K562 (cell line): ENCODE measurements around the gene ZNF350. TPM values are rescaled to one million over a fixed set of nuclear protein-coding genes. Genes with fewer than 3 reads are reported as not detected.

Source experiments
- ATAC-seq: fragments of 200-7000 bp; cut with Tn5 transposase; 3 replicates; pipeline ENCODE4 v1.9.1; 2020; ENCODE audit warnings: moderate library complexity
- BruUV-seq: library from RNA; stranded (reverse); fragments of 400-500 nt; replicated peaks from 2 replicates; lab custom pipeline; 2021; lab: Mats Ljungman, UMichigan
- CTCF ChIA-PET: fragments of 300-600 bp; formaldehyde crosslinking; extraction: SDS; loops from one replicate; lab custom pipeline; 2021; ENCODE audit warnings: low intra/inter-chr PET ratio; lab: Yijun Ruan, JAX
- POLR2A ChIA-PET: fragments of 300-600, 350-650 bp; sonication (Branson Sonifier 250); formaldehyde crosslinking; extraction: SDS; loops from one replicate; lab custom pipeline; 2021; ENCODE audit warnings: antibody characterized with exemption, inconsistent platforms; lab: Yijun Ruan, JAX
- DNase-seq, 4 experiments: peaks; one replicate each; pipeline versions ENCODE4 v3.0.0 to v3.0.0-alpha.2; 2011 to 2018; ENCODE audit warnings: low spot score in 3 of 4, mixed read lengths in 3 of 4; ENCODE audit errors: extremely low read depth in 1 of 4
- FAIRE-seq: peaks from 2 replicates; lab custom pipeline; 2011; peaks lifted over from hg19 to GRCh38; lab: Jason Lieb, UNC
- H2AFZ ChIP-seq: 2 replicates; pipeline ENCODE4 v1.6.0; 2011; ENCODE audit warnings: low read depth, low read length, control low read depth, inconsistent platforms
- H3K27ac ChIP-seq: fragments of 200-600 bp; 3 replicates; pipeline ENCODE4 v1.8.0; 2011; ENCODE audit warnings: low read depth, mild to moderate bottlenecking, control low read depth, inconsistent platforms, low read length, moderate library complexity, mixed read lengths; ENCODE audit errors: extremely low read depth
- H3K27me3 ChIP-seq, 2 experiments: fragments of 300-600 bp in 1 of 2; 2 replicates in 1 of 2; 3 replicates in 1 of 2; pipeline versions ENCODE4 v1.6.0 to v1.8.0; 2011; ENCODE audit warnings: inconsistent platforms in 2 of 2, low read length in 2 of 2, mild to moderate bottlenecking in 1 of 2, mixed read lengths in 1 of 2, moderate library complexity in 1 of 2; ENCODE audit not compliant: control insufficient read depth in 2 of 2, insufficient read depth in 2 of 2
- H3K36me3 ChIP-seq: fragments of 300-600 bp; 3 replicates; pipeline ENCODE4 v1.8.0; 2011; ENCODE audit warnings: mild to moderate bottlenecking, low read length, inconsistent platforms; ENCODE audit not compliant: control insufficient read depth, insufficient read depth
- H3K4me1 ChIP-seq, 2 experiments: fragments of 200-600 bp in 1 of 2; replicated peaks in 1 of 2; 2 replicates in 1 of 2; 3 replicates in 1 of 2; pipeline versions ENCODE4 v1.5.1 to v1.8.0; 2011; ENCODE audit warnings: inconsistent platforms in 2 of 2, low read length in 2 of 2, mild to moderate bottlenecking in 1 of 2, mixed read lengths in 1 of 2, moderate library complexity in 1 of 2; ENCODE audit not compliant: control insufficient read depth in 2 of 2, insufficient read depth in 2 of 2
- H3K4me2 ChIP-seq: 2 replicates; pipeline ENCODE4 v1.6.1; 2011; ENCODE audit warnings: low read length, control low read depth, inconsistent platforms, mixed read lengths; ENCODE audit not compliant: insufficient read depth
- H3K4me3 ChIP-seq: fragments of 200-600 bp; sonication (generic), shearing (Covaris generic); 2 replicates; pipeline ENCODE4 v1.5.1; 2016; ENCODE audit warnings: control low read depth, inconsistent platforms
- H3K79me2 ChIP-seq: fragments of 200-600 bp; 3 replicates; pipeline ENCODE4 v1.8.0; 2011; ENCODE audit warnings: low read length, inconsistent platforms; ENCODE audit not compliant: control insufficient read depth, insufficient read depth
- H3K9ac ChIP-seq, 2 experiments: 2 replicates each; pipeline versions ENCODE4 v1.6.0 to v1.6.1; 2011; ENCODE audit warnings: low read depth in 2 of 2, low read length in 2 of 2, control low read depth in 1 of 2, inconsistent platforms in 1 of 2, mild to moderate bottlenecking in 1 of 2, mixed read lengths in 1 of 2; ENCODE audit not compliant: insufficient read depth in 1 of 2
- H3K9me1 ChIP-seq: one replicate; pipeline ENCODE4 v1.6.0; 2011; ENCODE audit warnings: inconsistent platforms, mild to moderate bottlenecking, low read length, moderate library complexity; ENCODE audit not compliant: control insufficient read depth, insufficient read depth
- H3K9me3 ChIP-seq: replicated peaks from 2 replicates; pipeline ENCODE4 v1.5.1; 2011; ENCODE audit warnings: low read depth, low read length, inconsistent platforms; ENCODE audit not compliant: control insufficient read depth, insufficient read depth
- H4K20me1 ChIP-seq: replicated peaks from 2 replicates; pipeline ENCODE4 v1.6.1; 2011; ENCODE audit warnings: low read length, inconsistent platforms, mixed read lengths; ENCODE audit not compliant: control insufficient read depth, insufficient read depth
- CBX3 ChIP-seq, 2 experiments: IDR thresholded peaks; 1 replicate in 1 of 2; 2 replicates in 1 of 2; pipeline ENCODE4 v1.6.1; 2012; ENCODE audit warnings: inconsistent platforms in 2 of 2, low read length in 2 of 2, borderline replicate concordance in 1 of 2, control low read depth in 1 of 2
- EP400 ChIP-seq: fragments of 450-650 bp; IDR thresholded peaks from 2 replicates; pipeline ENCODE4 v1.6.1; 2017; ENCODE audit warnings: antibody characterized with exemption, mild to moderate bottlenecking, moderate library complexity
- NFIX ChIP-seq: fragments of 250-450 bp; sonication (Bioruptor Pico); IDR thresholded peaks from 2 replicates; pipeline ENCODE4 v1.4.0; 2020; ENCODE audit warnings: low read depth, mild to moderate bottlenecking, moderate library complexity
- NFRKB ChIP-seq: fragments of 450-650 bp; IDR thresholded peaks from 2 replicates; pipeline ENCODE4 v1.6.1; 2016; ENCODE audit warnings: low read depth
- PURB ChIP-seq: sonication (generic); formaldehyde crosslinking; IDR thresholded peaks from 2 replicates; pipeline ENCODE4 v1.9.0; 2021; ENCODE audit warnings: low read depth, mild to moderate bottlenecking, missing genetic modification reagents
- RBBP5 ChIP-seq: fragments of 200-600 bp; sonication (generic); IDR thresholded peaks from 2 replicates; pipeline ENCODE4 v1.6.1; 2012; ENCODE audit warnings: borderline replicate concordance, mild to moderate bottlenecking, low read length, control low read depth, inconsistent platforms; ENCODE audit not compliant: insufficient read depth, poor library complexity, severe bottlenecking
- RBM25 ChIP-seq: fragments of 200-400 bp; formaldehyde crosslinking; IDR thresholded peaks from 2 replicates; pipeline ENCODE4 v1.6.1; 2018; ENCODE audit warnings: low read length, low read depth, moderate library complexity; ENCODE audit not compliant: severe bottlenecking
- SOX6 ChIP-seq: fragments of 450-650 bp; IDR thresholded peaks from 2 replicates; pipeline ENCODE4 v1.6.1; 2014; ENCODE audit warnings: mild to moderate bottlenecking
- SRSF7 ChIP-seq: fragments of 200-400 bp; formaldehyde crosslinking; optimal IDR thresholded peaks from 2 replicates; pipeline ENCODE3; 2017; ENCODE audit warnings: mild to moderate bottlenecking, low read depth, low read length
- STAG1 ChIP-seq: sonication (generic); formaldehyde crosslinking; IDR thresholded peaks from 2 replicates; pipeline ENCODE4 v1.5.0; 2020; ENCODE audit warnings: missing genetic modification reagents, borderline replicate concordance
- TRIM28 ChIP-seq: fragments of 450-650 bp; IDR thresholded peaks from 2 replicates; pipeline ENCODE4 v1.6.1; 2017
- U2AF1 ChIP-seq: fragments of 200-400 bp; formaldehyde crosslinking; optimal IDR thresholded peaks from 2 replicates; pipeline ENCODE3; 2017; ENCODE audit warnings: mild to moderate bottlenecking, low read depth, low read length, moderate library complexity
- XRCC3 ChIP-seq: fragments of 450-650 bp; IDR thresholded peaks from 2 replicates; pipeline ENCODE4 v1.6.1; 2017; ENCODE audit warnings: mild to moderate bottlenecking, moderate library complexity
- ZNF133 ChIP-seq: fragments of 250-450 bp; sonication (Bioruptor Pico); IDR thresholded peaks from 2 replicates; pipeline ENCODE4 v1.4.0; 2020; ENCODE audit warnings: mild to moderate bottlenecking
- ZNF274 ChIP-seq: IDR thresholded peaks from 2 replicates; pipeline ENCODE4 v1.6.1; 2011; ENCODE audit warnings: low read depth, mild to moderate bottlenecking, low read length, moderate library complexity, borderline replicate concordance
- ZNF280A ChIP-seq: fragments of 450-650 bp; IDR thresholded peaks from 2 replicates; pipeline ENCODE4 v1.6.1; 2018; ENCODE audit warnings: mild to moderate bottlenecking, low read depth; ENCODE audit not compliant: partially characterized antibody
- ZNF75A ChIP-seq: fragments of 450-650 bp; formaldehyde crosslinking; IDR thresholded peaks from 2 replicates; pipeline ENCODE4 v1.4.0; 2020; ENCODE audit warnings: mild to moderate bottlenecking
- WGBS: fragments of 100-300 bp; shearing (Covaris generic); methylation state at CpG from one replicate; pipeline ENCODE4 v1.1.6; 2016; ENCODE audit warnings: low coverage, mixed read lengths; ENCODE audit not compliant: insufficient coverage; ENCODE audit errors: missing lambda C conversion rate; 5-methylcytosine and 5-hydroxymethylcytosine counted together
- in situ Hi-C: fragments of 300-500 bp; cut with MboI; formaldehyde crosslinking; loops from 4 replicates; pipeline ENCODE4 v1.15.0; 2018; ENCODE audit warnings: inconsistent platforms, mixed read lengths
- intact Hi-C: fragments of 100-400 bp; cut with micrococcal nuclease; formaldehyde crosslinking; loops from 2 replicates; pipeline ENCODE4 v1.14.2; 2022
- polyA plus RNA-seq, 8 experiments: library from polyadenylated mRNA; depleted of rRNA in 4 of 8; stranded (reverse) in 5 of 8; unstranded in 3 of 8; fragments of >200 nt; fragmentation: Nextera tagmentation in 2 of 8; fragmentation: Illumina TruSeq in 1 of 8; extraction: Ambion mirVana in 2 of 8; extraction: Trizol in 1 of 8; gene quantifications; 2 replicates each; pipeline versions ENCODE4 v1.2.1 to v1.2.3, GENCODE V29; 2011 to 2014; ENCODE audit warnings: inconsistent platforms in 1 of 8, missing spikeins in 1 of 8
- total RNA-seq, 7 experiments: library from RNA; depleted of rRNA in 6 of 7; stranded (reverse); fragments of >200 nt in 6 of 7; fragmentation: Illumina TruSeq in 2 of 7; extraction: Trizol in 2 of 7; gene quantifications; 2 replicates each; pipeline versions ENCODE4 v1.2.1 to v1.2.3, GENCODE V29; 2011 to 2021; ENCODE audit warnings: low replicate concordance in 1 of 7
- TF ChIP-seq, protein P1 (sequence below): fragments of 450-650 bp; IDR thresholded peaks from one replicate; pipeline ENCODE4 v1.6.1; 2018; ENCODE audit warnings: mild to moderate bottlenecking, moderate library complexity; ENCODE audit not compliant: partially characterized antibody

Gene ZNF350
- total and polyA plus RNA-seq, 9 of the 15 experiments (the other 6 are each of a cell fraction or from before 2014, with no cell fraction given) = 1.7 to 4.8 (median 2.9) TPM

DNA sequence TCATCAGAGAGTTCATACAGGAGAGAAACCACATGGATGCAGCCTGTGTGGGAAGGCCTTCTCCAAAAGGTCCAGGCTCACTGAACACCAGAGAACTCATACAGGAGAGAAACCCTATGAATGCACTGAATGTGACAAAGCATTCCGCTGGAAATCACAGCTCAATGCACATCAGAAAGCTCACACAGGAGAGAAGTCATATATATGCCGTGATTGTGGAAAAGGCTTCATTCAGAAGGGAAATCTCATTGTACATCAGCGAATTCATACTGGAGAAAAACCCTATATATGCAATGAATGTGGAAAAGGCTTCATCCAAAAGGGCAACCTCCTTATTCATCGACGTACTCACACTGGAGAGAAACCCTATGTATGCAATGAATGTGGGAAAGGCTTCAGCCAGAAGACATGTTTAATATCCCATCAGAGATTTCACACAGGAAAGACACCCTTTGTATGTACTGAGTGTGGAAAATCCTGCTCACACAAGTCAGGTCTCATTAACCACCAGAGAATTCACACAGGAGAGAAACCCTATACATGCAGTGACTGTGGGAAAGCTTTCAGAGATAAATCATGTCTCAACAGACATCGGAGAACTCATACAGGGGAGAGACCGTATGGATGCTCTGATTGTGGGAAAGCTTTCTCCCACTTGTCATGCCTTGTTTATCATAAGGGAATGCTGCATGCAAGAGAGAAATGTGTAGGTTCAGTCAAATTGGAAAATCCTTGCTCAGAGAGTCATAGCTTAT is 41.7 kb downstream of the ZNF350 start:
- CTCF ChIA-PET = no interaction called here
- Histone ChIP-seq H3K27ac (no peak overlapping the region), H3K9me1 (no peaks in the 10 kb centered on the region), H3K79me2 (no peaks in the 10 kb centered on the region), H3K4me3 (no peak overlapping the region), H3K9me3 (peaks cover 30% of the 10 kb centered on the region), H2AFZ (no peak overlapping the region), H3K4me2 (no peak overlapping the region), H3K36me3 (peaks cover 33% of the 10 kb centered on the region), H4K20me1 (no peaks in the 10 kb centered on the region), H3K27me3 (no peaks in the 10 kb centered on the region), H3K4me1 (peaks cover 0 to 3% of the 10 kb centered on the region in 2 experiments; a peak in 1 of 5 replicates), H3K9ac (no peak overlapping the region)
- no TSS peak for BruUV-seq
- WGBS = 25% methylated on average over 7 of the region's 7 CpGs
- in situ Hi-C loops (no loop called here), intact Hi-C loops (no loop called here)
- no peak for ATAC-seq
- POLR2A ChIA-PET = no interaction called here
- no peak for DNase-seq
- no peak for FAIRE-seq
- TF ChIP-seq, protein P1, sequence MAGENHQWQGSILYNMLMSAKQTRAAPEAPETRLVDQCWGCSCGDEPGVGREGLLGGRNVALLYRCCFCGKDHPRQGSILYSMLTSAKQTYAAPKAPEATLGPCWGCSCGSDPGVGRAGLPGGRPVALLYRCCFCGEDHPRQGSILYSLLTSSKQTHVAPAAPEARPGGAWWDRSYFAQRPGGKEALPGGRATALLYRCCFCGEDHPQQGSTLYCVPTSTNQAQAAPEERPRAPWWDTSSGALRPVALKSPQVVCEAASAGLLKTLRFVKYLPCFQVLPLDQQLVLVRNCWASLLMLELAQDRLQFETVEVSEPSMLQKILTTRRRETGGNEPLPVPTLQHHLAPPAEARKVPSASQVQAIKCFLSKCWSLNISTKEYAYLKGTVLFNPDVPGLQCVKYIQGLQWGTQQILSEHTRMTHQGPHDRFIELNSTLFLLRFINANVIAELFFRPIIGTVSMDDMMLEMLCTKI = no peak
- no peak for TF ChIP-seq SRSF7
- no peak for TF ChIP-seq PURB (CRISPR knock-in tag)
- no peak for TF ChIP-seq EP400
- TF ChIP-seq CBX3 (IDR thresholded peaks at IDR 0.05; ENCODE audit: borderline replicate concordance in 1 of 2, low read length in 2 of 2) = peak in 1 of 2 experiments; percentile 20; a peak in 1 of 3 replicates
- peak; percentile 80 for TF ChIP-seq TRIM28
- TF ChIP-seq ZNF274 = peak; percentile 87
- no peak for TF ChIP-seq NFIX (CRISPR knock-in tag)
- peak; percentile 42; the same call in 1 of the 2 replicates for TF ChIP-seq XRCC3
- TF ChIP-seq RBM25 = peak; percentile 76
- 0 out of 2 replicates have a peak, but pooled peaks have one; percentile 31 for TF ChIP-seq SOX6
- TF ChIP-seq ZNF133 (CRISPR knock-in tag) = no peak
- TF ChIP-seq ZNF75A (CRISPR knock-in tag) = peak; percentile 98
- peak; percentile 33; the same call in 1 of the 2 replicates for TF ChIP-seq NFRKB
- TF ChIP-seq STAG1 (CRISPR knock-in tag) = no peak
- peak; percentile 78 for TF ChIP-seq ZNF280A
- no peak for TF ChIP-seq RBBP5
- no peak for TF ChIP-seq U2AF1
